Activated CD8-positive, alpha-beta memory T cell treated with anti-CD3 and anti-CD28 coated beads for 1 hour (primary cell): ENCODE results near the gene DDX1.

ENCODE experiments used
- DNase-seq, 2 donors: peaks; one replicate each; pipeline ENCODE4 v3.0.0-alpha.2; 2020; ENCODE audit warnings: low read depth in 1 of 2; ENCODE audit errors: extremely low read depth in 1 of 2

DDX1 gene

GRCh38 chr2:15658911-15659310 lies 67.2 kb downstream of the DDX1 start:
- DNase-seq: no peak

GRCh38 chr2:15660491-15661294 lies 69.0 kb downstream of the DDX1 start:
- no peak for DNase-seq

GRCh38 chr2:15661295-15661569 lies 69.6 kb downstream of the DDX1 start:
- no peak for DNase-seq

- DNase-seq: no peak
Measured at GRCh38 chr2:15662026-15662425, 70.4 kb downstream of the DDX1 start.

- no peak for DNase-seq
Measured at GRCh38 chr2:15662579-15662978, 70.9 kb downstream of the DDX1 start.

GRCh38 chr2:15663802-15664201 lies 72.1 kb downstream of the DDX1 start:
- no peak for DNase-seq

GRCh38 chr2:15664273-15665066 lies 72.8 kb downstream of the DDX1 start:
- no peak for DNase-seq

GRCh38 chr2:15665067-15665942 lies 73.6 kb downstream of the DDX1 start:
- no peak for DNase-seq

- DNase-seq: no peak
Measured at GRCh38 chr2:15665943-15666460, 74.3 kb downstream of the DDX1 start.

GRCh38 chr2:15666861-15667808 lies 75.5 kb downstream of the DDX1 start:
- no peak for DNase-seq

- no peak for DNase-seq
Measured at GRCh38 chr2:15667809-15668556, 76.3 kb downstream of the DDX1 start.

GRCh38 chr2:15668611-15669305 lies 77.1 kb downstream of the DDX1 start:
- DNase-seq: no peak

- DNase-seq: no peak
Measured at GRCh38 chr2:15669375-15669910, 77.8 kb downstream of the DDX1 start.

GRCh38 chr2:15670469-15670868 lies 78.8 kb downstream of the DDX1 start:
- DNase-seq: no peak

GRCh38 chr2:15670981-15671380 lies 79.3 kb downstream of the DDX1 start:
- no peak for DNase-seq

GRCh38 chr2:15671409-15671808 lies 79.7 kb downstream of the DDX1 start:
- no peak for DNase-seq

GRCh38 chr2:15671842-15672815 lies 80.5 kb downstream of the DDX1 start:
- DNase-seq: no peak
